ENCODE measurements around the gene KIF11. TPM values are rescaled to one million over a fixed set of nuclear protein-coding genes. Genes with fewer than 3 reads are reported as not detected.

The KIF11 gene
- total and polyA plus RNA-seq, 2 of the 13 experiments (the other 11 are each of a cell fraction or from before 2014, with no cell fraction given), result 8.7 to 38.4 TPM

DNA sequence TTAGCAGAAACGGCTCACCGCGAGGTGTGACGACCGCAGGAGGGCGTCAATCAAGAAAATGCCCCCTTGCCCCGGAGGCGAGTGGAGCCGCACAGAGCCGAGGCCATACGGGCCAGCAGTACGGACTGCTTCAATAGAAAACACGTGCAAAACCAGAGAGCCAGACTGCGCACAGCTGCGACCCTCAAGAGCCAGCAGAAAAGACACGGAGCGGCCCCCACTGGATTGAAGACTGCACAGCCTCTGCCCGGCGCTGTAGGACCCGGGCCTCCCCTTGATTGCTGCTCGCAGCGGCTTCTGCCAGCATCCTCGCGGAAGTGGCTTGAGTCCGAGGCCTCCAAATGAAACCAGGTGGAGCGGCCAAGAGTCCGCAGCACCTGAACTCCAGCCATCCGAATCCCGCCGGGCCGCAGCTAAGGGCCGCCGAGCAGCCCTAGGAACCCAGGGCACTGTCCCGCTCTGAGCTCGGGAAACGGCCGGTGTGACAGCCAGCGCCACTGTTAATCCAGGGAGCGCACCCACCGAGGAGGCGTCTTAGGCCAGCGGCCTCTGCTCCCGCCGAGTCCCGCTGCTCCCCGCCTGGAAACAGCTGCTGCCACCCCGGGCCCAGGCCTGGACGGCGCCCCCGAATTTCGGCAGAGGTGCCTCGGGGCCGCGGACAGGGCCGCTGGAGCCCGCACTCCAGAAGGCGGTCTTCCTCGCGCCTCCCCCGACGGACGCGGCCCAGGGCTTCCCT lies 96.2 kb downstream of the KIF11 start (continued):
- TF ChIP-seq, protein P1, sequence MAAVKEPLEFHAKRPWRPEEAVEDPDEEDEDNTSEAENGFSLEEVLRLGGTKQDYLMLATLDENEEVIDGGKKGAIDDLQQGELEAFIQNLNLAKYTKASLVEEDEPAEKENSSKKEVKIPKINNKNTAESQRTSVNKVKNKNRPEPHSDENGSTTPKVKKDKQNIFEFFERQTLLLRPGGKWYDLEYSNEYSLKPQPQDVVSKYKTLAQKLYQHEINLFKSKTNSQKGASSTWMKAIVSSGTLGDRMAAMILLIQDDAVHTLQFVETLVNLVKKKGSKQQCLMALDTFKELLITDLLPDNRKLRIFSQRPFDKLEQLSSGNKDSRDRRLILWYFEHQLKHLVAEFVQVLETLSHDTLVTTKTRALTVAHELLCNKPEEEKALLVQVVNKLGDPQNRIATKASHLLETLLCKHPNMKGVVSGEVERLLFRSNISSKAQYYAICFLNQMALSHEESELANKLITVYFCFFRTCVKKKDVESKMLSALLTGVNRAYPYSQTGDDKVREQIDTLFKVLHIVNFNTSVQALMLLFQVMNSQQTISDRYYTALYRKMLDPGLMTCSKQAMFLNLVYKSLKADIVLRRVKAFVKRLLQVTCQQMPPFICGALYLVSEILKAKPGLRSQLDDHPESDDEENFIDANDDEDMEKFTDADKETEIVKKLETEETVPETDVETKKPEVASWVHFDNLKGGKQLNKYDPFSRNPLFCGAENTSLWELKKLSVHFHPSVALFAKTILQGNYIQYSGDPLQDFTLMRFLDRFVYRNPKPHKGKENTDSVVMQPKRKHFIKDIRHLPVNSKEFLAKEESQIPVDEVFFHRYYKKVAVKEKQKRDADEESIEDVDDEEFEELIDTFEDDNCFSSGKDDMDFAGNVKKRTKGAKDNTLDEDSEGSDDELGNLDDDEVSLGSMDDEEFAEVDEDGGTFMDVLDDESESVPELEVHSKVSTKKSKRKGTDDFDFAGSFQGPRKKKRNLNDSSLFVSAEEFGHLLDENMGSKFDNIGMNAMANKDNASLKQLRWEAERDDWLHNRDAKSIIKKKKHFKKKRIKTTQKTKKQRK (IDR thresholded peaks at IDR 0.05; ENCODE audit: low read length), result no peak
- no peak for TF ChIP-seq ZNF432 (CRISPR knock-in tag; IDR thresholded peaks at IDR 0.05; ENCODE audit: borderline replicate concordance)
- TF ChIP-seq POLR2G (IDR thresholded peaks at IDR 0.05; ENCODE audit: low read depth, low read length), result no peak
- TF ChIP-seq ZNF235 (CRISPR knock-in tag; IDR thresholded peaks at IDR 0.05; ENCODE audit: borderline replicate concordance), result no peak
- TF ChIP-seq RFXANK (CRISPR knock-in tag; IDR thresholded peaks at IDR 0.05), result no peak
- TF ChIP-seq ESRRA (CRISPR knock-in tag; IDR thresholded peaks at IDR 0.05; ENCODE audit: low read depth), result no peak; the same call in 1 of the 2 replicates
- no peak for TF ChIP-seq HCFC1 (IDR thresholded peaks at IDR 0.05; ENCODE audit: low read depth, low read length)
- no peak for TF ChIP-seq EZH2 (conservative IDR thresholded peaks at IDR 0.05; ENCODE audit: low read depth, low read length)
- no peak for TF ChIP-seq NFE2 (CRISPR knock-in tag; IDR thresholded peaks at IDR 0.05)
- TF ChIP-seq, protein P2, sequence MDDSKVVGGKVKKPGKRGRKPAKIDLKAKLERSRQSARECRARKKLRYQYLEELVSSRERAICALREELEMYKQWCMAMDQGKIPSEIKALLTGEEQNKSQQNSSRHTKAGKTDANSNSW (CRISPR knock-in tag; IDR thresholded peaks at IDR 0.05; ENCODE audit: borderline replicate concordance), result no peak; the same call in 1 of the 2 replicates
- TF ChIP-seq ZNF530 (CRISPR knock-in tag; IDR thresholded peaks at IDR 0.05; ENCODE audit: low read depth), result no peak
- no peak for TF ChIP-seq ZC3H13 (CRISPR knock-in tag; IDR thresholded peaks at IDR 0.05)
- TF ChIP-seq, protein P3, sequence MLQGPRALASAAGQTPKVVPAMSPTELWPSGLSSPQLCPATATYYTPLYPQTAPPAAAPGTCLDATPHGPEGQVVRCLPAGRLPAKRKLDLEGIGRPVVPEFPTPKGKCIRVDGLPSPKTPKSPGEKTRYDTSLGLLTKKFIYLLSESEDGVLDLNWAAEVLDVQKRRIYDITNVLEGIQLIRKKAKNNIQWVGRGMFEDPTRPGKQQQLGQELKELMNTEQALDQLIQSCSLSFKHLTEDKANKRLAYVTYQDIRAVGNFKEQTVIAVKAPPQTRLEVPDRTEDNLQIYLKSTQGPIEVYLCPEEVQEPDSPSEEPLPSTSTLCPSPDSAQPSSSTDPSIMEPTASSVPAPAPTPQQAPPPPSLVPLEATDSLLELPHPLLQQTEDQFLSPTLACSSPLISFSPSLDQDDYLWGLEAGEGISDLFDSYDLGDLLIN (CRISPR knock-in tag; IDR thresholded peaks at IDR 0.05; ENCODE audit: borderline replicate concordance), result no peak
- TF ChIP-seq NR2F6 (IDR thresholded peaks at IDR 0.05), result no peak
- TF ChIP-seq NR2F6 (CRISPR knock-in tag; IDR thresholded peaks at IDR 0.05), result no peak
- TF ChIP-seq ZNF75D (CRISPR knock-in tag; IDR thresholded peaks at IDR 0.05; ENCODE audit: borderline replicate concordance), result no peak
- peak; percentile 96; the same call in 1 of the 2 replicates for TF ChIP-seq ZNF572 (CRISPR knock-in tag; IDR thresholded peaks at IDR 0.05)
- TF ChIP-seq KAT8 (CRISPR knock-in tag; IDR thresholded peaks at IDR 0.05), result no peak; the same call in 1 of the 2 replicates
- TF ChIP-seq, protein P4, sequence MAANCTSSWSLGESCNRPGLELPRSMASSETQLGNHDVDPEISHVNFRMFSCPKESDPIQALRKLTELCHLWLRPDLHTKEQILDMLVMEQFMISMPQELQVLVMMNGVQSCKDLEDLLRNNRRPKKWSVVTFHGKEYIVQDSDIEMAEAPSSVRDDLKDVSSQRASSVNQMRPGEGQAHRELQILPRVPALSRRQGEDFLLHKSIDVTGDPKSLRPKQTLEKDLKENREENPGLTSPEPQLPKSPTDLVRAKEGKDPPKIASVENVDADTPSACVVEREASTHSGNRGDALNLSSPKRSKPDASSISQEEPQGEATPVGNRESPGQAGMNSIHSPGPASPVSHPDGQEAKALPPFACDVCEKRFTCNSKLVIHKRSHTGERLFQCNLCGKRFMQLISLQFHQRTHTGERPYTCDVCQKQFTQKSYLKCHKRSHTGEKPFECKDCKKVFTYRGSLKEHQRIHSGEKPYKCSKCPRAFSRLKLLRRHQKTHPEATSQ (CRISPR knock-in tag; IDR thresholded peaks at IDR 0.05; ENCODE audit: borderline replicate concordance), result peak; percentile 78; the same call in 1 of the 2 replicates
- no peak for TF ChIP-seq CHD2 (IDR thresholded peaks at IDR 0.05; ENCODE audit: low read depth, low read length)
- TF ChIP-seq, protein P5, sequence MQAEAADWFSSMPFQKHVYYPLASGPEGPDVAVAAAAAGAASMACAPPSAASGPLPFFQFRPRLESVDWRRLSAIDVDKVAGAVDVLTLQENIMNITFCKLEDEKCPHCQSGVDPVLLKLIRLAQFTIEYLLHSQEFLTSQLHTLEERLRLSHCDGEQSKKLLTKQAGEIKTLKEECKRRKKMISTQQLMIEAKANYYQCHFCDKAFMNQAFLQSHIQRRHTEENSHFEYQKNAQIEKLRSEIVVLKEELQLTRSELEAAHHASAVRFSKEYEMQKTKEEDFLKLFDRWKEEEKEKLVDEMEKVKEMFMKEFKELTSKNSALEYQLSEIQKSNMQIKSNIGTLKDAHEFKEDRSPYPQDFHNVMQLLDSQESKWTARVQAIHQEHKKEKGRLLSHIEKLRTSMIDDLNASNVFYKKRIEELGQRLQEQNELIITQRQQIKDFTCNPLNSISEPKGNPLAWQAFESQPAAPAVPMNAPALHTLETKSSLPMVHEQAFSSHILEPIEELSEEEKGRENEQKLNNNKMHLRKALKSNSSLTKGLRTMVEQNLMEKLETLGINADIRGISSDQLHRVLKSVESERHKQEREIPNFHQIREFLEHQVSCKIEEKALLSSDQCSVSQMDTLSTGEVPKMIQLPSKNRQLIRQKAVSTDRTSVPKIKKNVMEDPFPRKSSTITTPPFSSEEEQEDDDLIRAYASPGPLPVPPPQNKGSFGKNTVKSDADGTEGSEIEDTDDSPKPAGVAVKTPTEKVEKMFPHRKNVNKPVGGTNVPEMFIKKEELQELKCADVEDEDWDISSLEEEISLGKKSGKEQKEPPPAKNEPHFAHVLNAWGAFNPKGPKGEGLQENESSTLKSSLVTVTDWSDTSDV (CRISPR knock-in tag; IDR thresholded peaks at IDR 0.05), result no peak
- 0 out of 2 replicates have a peak, but pooled peaks have one; percentile 24 for TF ChIP-seq ZNF180 (CRISPR knock-in tag; IDR thresholded peaks at IDR 0.05; ENCODE audit: borderline replicate concordance, low read depth)

Data from HepG2 (cell line).